H1 (cell line): ENCODE measurements around the gene NFIC.

Experiments
- CHD1 ChIP-seq: IDR thresholded peaks from 2 replicates; pipeline ENCODE4 v1.6.1; 2012; ENCODE audit warnings: low read depth, low read length, improper control_type of control experiment
- EP300 ChIP-seq, 2 experiments: IDR thresholded peaks; 1 replicate in 1 of 2; 2 replicates in 1 of 2; pipeline ENCODE4 v1.6.1; 2011 to 2012; ENCODE audit warnings: low read depth in 2 of 2, low read length in 2 of 2, mild to moderate bottlenecking in 2 of 2, borderline replicate concordance in 1 of 2, inconsistent platforms in 1 of 2, moderate library complexity in 1 of 2
- EZH2 ChIP-seq: fragments of 200-600 bp; sonication (generic); IDR thresholded peaks from 2 replicates; pipeline ENCODE4 v1.7.1; 2012; ENCODE audit warnings: low read depth, mild to moderate bottlenecking, moderate library complexity, low read length, inconsistent platforms; ENCODE audit not compliant: severe bottlenecking
- FOSL1 ChIP-seq: IDR thresholded peaks from 2 replicates; pipeline ENCODE4 v1.6.1; 2011; ENCODE audit warnings: mild to moderate bottlenecking, low read depth, low read length, moderate library complexity; ENCODE audit not compliant: insufficient read depth
- JUN ChIP-seq: IDR thresholded peaks from 2 replicates; pipeline ENCODE4 v1.6.1; 2011; ENCODE audit warnings: low read depth, mild to moderate bottlenecking, improper control_type of control experiment, low read length
- POLR2A ChIP-seq, 2 experiments: IDR thresholded peaks; 1 replicate in 1 of 2; 2 replicates in 1 of 2; pipeline ENCODE4 v1.6.1; 2011; ENCODE audit warnings: low read depth in 2 of 2, low read length in 2 of 2, mild to moderate bottlenecking in 2 of 2; ENCODE audit errors: control extremely low read depth in 1 of 2
- POLR2AphosphoS5 ChIP-seq: IDR thresholded peaks from 2 replicates; pipeline ENCODE4 v1.6.1; 2011; ENCODE audit warnings: low read depth, low read length
- RXRA ChIP-seq: IDR thresholded peaks from 2 replicates; pipeline ENCODE4 v1.6.1; 2011; ENCODE audit warnings: low read depth, mild to moderate bottlenecking, low read length, moderate library complexity; ENCODE audit not compliant: insufficient read depth
- SP1 ChIP-seq: IDR thresholded peaks from 2 replicates; pipeline ENCODE4 v1.6.1; 2011; ENCODE audit warnings: low read depth, low read length
- YY1 ChIP-seq: IDR thresholded peaks from 2 replicates; pipeline ENCODE4 v1.6.1; 2011; ENCODE audit warnings: low read depth, mild to moderate bottlenecking, low read length
- TF ChIP-seq, protein P1 (sequence below), 3 experiments: IDR thresholded peaks; 1 replicate in 2 of 3; 2 replicates in 1 of 3; pipeline versions ENCODE4 v1.5.1 to v1.6.1; 2011; ENCODE audit warnings: low read length in 3 of 3, mild to moderate bottlenecking in 3 of 3, inconsistent platforms in 2 of 3, low read depth in 1 of 3, moderate library complexity in 1 of 3; ENCODE audit not compliant: insufficient read depth in 1 of 3; ENCODE audit errors: control extremely low read depth in 1 of 3
- TF ChIP-seq, protein P2 (sequence below): IDR thresholded peaks from 2 replicates; pipeline ENCODE4 v1.6.1; 2012; ENCODE audit warnings: inconsistent platforms
- TF ChIP-seq, protein P3 (sequence below): IDR thresholded peaks from 2 replicates; pipeline ENCODE4 v1.6.1; 2011; ENCODE audit warnings: low read length, improper control_type of control experiment

DNA sequence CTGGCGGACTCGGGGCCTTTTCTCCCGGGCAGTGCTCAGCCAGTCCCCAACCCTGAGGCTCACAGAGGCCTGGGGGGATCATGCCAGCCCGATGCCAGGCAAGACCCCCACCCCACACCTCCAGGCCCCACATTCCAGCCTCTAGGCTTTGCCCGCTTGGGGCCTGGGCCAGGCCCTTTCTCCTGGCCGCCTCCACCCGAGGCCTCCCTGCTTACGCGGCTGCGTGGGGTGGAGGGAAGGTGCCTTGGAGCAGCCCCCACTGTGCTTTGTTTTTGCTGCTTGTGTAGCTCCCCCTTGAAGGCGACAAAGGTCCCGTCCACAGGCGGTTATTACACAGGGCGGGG is 75.6 kb downstream of the NFIC start:
- no peak for TF ChIP-seq RXRA
- TF ChIP-seq, protein P1, sequence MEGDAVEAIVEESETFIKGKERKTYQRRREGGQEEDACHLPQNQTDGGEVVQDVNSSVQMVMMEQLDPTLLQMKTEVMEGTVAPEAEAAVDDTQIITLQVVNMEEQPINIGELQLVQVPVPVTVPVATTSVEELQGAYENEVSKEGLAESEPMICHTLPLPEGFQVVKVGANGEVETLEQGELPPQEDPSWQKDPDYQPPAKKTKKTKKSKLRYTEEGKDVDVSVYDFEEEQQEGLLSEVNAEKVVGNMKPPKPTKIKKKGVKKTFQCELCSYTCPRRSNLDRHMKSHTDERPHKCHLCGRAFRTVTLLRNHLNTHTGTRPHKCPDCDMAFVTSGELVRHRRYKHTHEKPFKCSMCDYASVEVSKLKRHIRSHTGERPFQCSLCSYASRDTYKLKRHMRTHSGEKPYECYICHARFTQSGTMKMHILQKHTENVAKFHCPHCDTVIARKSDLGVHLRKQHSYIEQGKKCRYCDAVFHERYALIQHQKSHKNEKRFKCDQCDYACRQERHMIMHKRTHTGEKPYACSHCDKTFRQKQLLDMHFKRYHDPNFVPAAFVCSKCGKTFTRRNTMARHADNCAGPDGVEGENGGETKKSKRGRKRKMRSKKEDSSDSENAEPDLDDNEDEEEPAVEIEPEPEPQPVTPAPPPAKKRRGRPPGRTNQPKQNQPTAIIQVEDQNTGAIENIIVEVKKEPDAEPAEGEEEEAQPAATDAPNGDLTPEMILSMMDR (IDR thresholded peaks at IDR 0.05; ENCODE audit: control extremely low read depth in 1 of 3, insufficient read depth in 1 of 3, low read depth in 1 of 3, low read length in 3 of 3): no peak
- TF ChIP-seq EZH2: no peak
- no peak for TF ChIP-seq POLR2A (IDR thresholded peaks at IDR 0.05; ENCODE audit: control extremely low read depth in 1 of 2, low read depth in 2 of 2, low read length in 2 of 2)
- TF ChIP-seq, protein P2, sequence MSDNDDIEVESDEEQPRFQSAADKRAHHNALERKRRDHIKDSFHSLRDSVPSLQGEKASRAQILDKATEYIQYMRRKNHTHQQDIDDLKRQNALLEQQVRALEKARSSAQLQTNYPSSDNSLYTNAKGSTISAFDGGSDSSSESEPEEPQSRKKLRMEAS: no peak
- no peak for TF ChIP-seq POLR2AphosphoS5
- TF ChIP-seq SP1: no peak
- no peak for TF ChIP-seq CHD1
- no peak for TF ChIP-seq YY1
- TF ChIP-seq JUN: no peak
- TF ChIP-seq EP300 (IDR thresholded peaks at IDR 0.05; ENCODE audit: borderline replicate concordance in 1 of 2, low read depth in 2 of 2, low read length in 2 of 2): no peak
- TF ChIP-seq, protein P3, sequence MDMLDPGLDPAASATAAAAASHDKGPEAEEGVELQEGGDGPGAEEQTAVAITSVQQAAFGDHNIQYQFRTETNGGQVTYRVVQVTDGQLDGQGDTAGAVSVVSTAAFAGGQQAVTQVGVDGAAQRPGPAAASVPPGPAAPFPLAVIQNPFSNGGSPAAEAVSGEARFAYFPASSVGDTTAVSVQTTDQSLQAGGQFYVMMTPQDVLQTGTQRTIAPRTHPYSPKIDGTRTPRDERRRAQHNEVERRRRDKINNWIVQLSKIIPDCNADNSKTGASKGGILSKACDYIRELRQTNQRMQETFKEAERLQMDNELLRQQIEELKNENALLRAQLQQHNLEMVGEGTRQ: no peak
- no peak for TF ChIP-seq FOSL1
